Measurements from ENCODE around the gene SLC4A5.
A peak's percentile ranks its signal among the peaks of the same experiment; 100 is the strongest.
"Not testable (repeated sequence)": the region's sequence is repeated elsewhere in the genome, so short reads cannot be mapped to it uniquely, and the experiment has no call there.

The SLC4A5 gene

GRCh38 chr2:74199871-74200305 is 143.3 kb downstream of the SLC4A5 start:
- DNase-seq (ENCODE audit: low read depth, low spot score) = peak; percentile 25

GRCh38 chr2:74199275-74199701 is 143.9 kb downstream of the SLC4A5 start:
- DNase-seq (ENCODE audit: low read depth, low spot score) = no peak

- peak; percentile 99 for DNase-seq (ENCODE audit: low read depth, low spot score)
Observed at GRCh38 chr2:74198461-74199274, 144.5 kb downstream of the SLC4A5 start, which contains the start of gene MTHFD2. TSS of gene MTHFD2 (plus strand) at chr2:74198615. CDS start at chr2:74198642, 27 bp downstream.

- DNase-seq (ENCODE audit: low read depth, low spot score) = no peak
Observed at GRCh38 chr2:74198023-74198460, 145.2 kb downstream of the SLC4A5 start.

GRCh38 chr2:74197049-74197448 is 146.2 kb downstream of the SLC4A5 start:
- DNase-seq (ENCODE audit: low read depth, low spot score) = no peak

GRCh38 chr2:74194799-74195198 is 148.4 kb downstream of the SLC4A5 start:
- no peak for DNase-seq (ENCODE audit: low read depth, low spot score)

GRCh38 chr2:74191596-74192380 is 151.4 kb downstream of the SLC4A5 start:
- DNase-seq (ENCODE audit: low read depth, low spot score) = no peak

- no peak for DNase-seq (ENCODE audit: low read depth, low spot score)
Observed at GRCh38 chr2:74188696-74189095, 154.5 kb downstream of the SLC4A5 start.

GRCh38 chr2:74188018-74188601 is 155.1 kb downstream of the SLC4A5 start:
- peak; percentile 39 for DNase-seq (ENCODE audit: low read depth, low spot score)

- not testable (repeated sequence) for DNase-seq (ENCODE audit: low read depth, low spot score)
Observed at GRCh38 chr2:74186706-74187105, 156.5 kb downstream of the SLC4A5 start.

GRCh38 chr2:74186038-74186437 is 157.2 kb downstream of the SLC4A5 start:
- DNase-seq (ENCODE audit: low read depth, low spot score) = no peak

- no peak for DNase-seq (ENCODE audit: low read depth, low spot score)
Observed at GRCh38 chr2:74183878-74184277, 159.3 kb downstream of the SLC4A5 start.

GRCh38 chr2:74181739-74182138 is 161.5 kb downstream of the SLC4A5 start:
- no peak for DNase-seq (ENCODE audit: low read depth, low spot score)

GRCh38 chr2:74179063-74179865 is 164.0 kb downstream of the SLC4A5 start:
- no peak for DNase-seq (ENCODE audit: low read depth, low spot score)

- peak; percentile 99 for DNase-seq (ENCODE audit: low read depth, low spot score)
Observed at GRCh38 chr2:74178211-74179062, 164.8 kb downstream of the SLC4A5 start, which contains the start of gene MOB1A. TSS of gene MOB1A (minus strand) at chr2:74178879. CDS start at chr2:74178674, 205 bp downstream.

- no peak for DNase-seq (ENCODE audit: low read depth, low spot score)
Observed at GRCh38 chr2:74177696-74178095, 165.5 kb downstream of the SLC4A5 start.

- DNase-seq (ENCODE audit: low read depth, low spot score) = no peak
Observed at GRCh38 chr2:74174909-74175308, 168.3 kb downstream of the SLC4A5 start.

- no peak for DNase-seq (ENCODE audit: low read depth, low spot score)
Observed at GRCh38 chr2:74168739-74169138, 174.5 kb downstream of the SLC4A5 start.

Measured in ELF-1 (cell line).